GM18867 (cell line): ENCODE results near the gene SSRP1.
"Not testable (repeated sequence)": the region's sequence is repeated elsewhere in the genome, so short reads cannot be mapped to it uniquely, and the experiment has no call there.

ENCODE experiments used
- ATAC-seq: cut with Tn5 transposase; IDR thresholded peaks from one replicate; pipeline ENCODE4 v1.9.1; 2021; ENCODE audit warnings: mild to moderate bottlenecking, moderate library complexity; ENCODE audit not compliant: unreplicated experiment

The SSRP1 gene

GRCh38 chr11:57335343-57336110, at the start of gene SSRP1:
Gene SSRP1, minus strand, starts transcription at chr11:57335892. Its CDS starts 771 bp downstream, at chr11:57335121.
- peak; percentile 99 for ATAC-seq

- ATAC-seq, result no peak
Measured at GRCh38 chr11:57380975-57381374, 45.3 kb upstream of the SSRP1 start, which contains the start of gene PRG3. Gene PRG3, minus strand, starts transcription at chr11:57381150. Its CDS starts 442 bp downstream, at chr11:57380708.

GRCh38 chr11:57379732-57380131, 44.0 kb upstream of the SSRP1 start:
- no peak for ATAC-seq

- ATAC-seq, result no peak
Measured at GRCh38 chr11:57378186-57378585, 42.5 kb upstream of the SSRP1 start.

- no peak for ATAC-seq
Measured at GRCh38 chr11:57377107-57377506, 41.4 kb upstream of the SSRP1 start.

- ATAC-seq, result no peak
Measured at GRCh38 chr11:57376095-57377090, 40.7 kb upstream of the SSRP1 start.

GRCh38 chr11:57375490-57375889, 39.8 kb upstream of the SSRP1 start:
- ATAC-seq, result no peak

GRCh38 chr11:57374966-57375365, 39.3 kb upstream of the SSRP1 start:
- ATAC-seq, result no peak

- ATAC-seq, result no peak
Measured at GRCh38 chr11:57373146-57373545, 37.5 kb upstream of the SSRP1 start.

- no peak for ATAC-seq
Measured at GRCh38 chr11:57370941-57371340, 35.2 kb upstream of the SSRP1 start.

GRCh38 chr11:57370251-57370650, 34.6 kb upstream of the SSRP1 start:
- ATAC-seq, result no peak

GRCh38 chr11:57368845-57369232, 33.1 kb upstream of the SSRP1 start:
- ATAC-seq, result no peak

GRCh38 chr11:57368106-57368844, 32.6 kb upstream of the SSRP1 start:
- no peak for ATAC-seq

GRCh38 chr11:57364851-57365660, 29.4 kb upstream of the SSRP1 start:
- no peak for ATAC-seq

- no peak for ATAC-seq
Measured at GRCh38 chr11:57363131-57364080, 27.7 kb upstream of the SSRP1 start.

- no peak for ATAC-seq
Measured at GRCh38 chr11:57361926-57362325, 26.2 kb upstream of the SSRP1 start.

GRCh38 chr11:57361420-57361819, 25.7 kb upstream of the SSRP1 start:
- ATAC-seq, result not testable (repeated sequence)

- ATAC-seq, result no peak
Measured at GRCh38 chr11:57360991-57361390, 25.3 kb upstream of the SSRP1 start.
